Body of pancreas (tissue), 4 donors: Measurements from ENCODE around the gene CMPK2. TPM values are rescaled to one million over a fixed set of nuclear protein-coding genes. Genes with fewer than 3 reads are reported as not detected.

Source experiments
- ATAC-seq: fragments of 150-250 bp; one replicate; pipeline ENCODE4 v1.9.1; 2016
- DNase-seq, 4 donors: peaks; one replicate each; pipeline ENCODE4 v3.0.0-alpha.2; 2019
- H3K27ac ChIP-seq, 4 donors: fragments of 200-600 bp; sonication (generic); 1 replicate in 3 of 4; 2 replicates in 1 of 4; pipeline versions ENCODE4 v1.5.1 to v1.6.1; 2016 to 2019; ENCODE audit warnings: mild to moderate bottlenecking in 1 of 4, mixed read lengths in 1 of 4, moderate library complexity in 1 of 4
- H3K27me3 ChIP-seq, 2 donors: fragments of 200-600 bp; sonication (generic); one replicate each; pipeline ENCODE4 v1.6.0; 2016; ENCODE audit warnings: mild to moderate bottlenecking in 1 of 2
- H3K36me3 ChIP-seq, 2 donors: fragments of 200-600 bp; sonication (generic); replicated peaks in 1 of 2; 2 replicates each; pipeline ENCODE4 v1.5.1; 2016; ENCODE audit warnings: low read depth in 2 of 2; ENCODE audit not compliant: insufficient read depth in 1 of 2
- H3K4me1 ChIP-seq: fragments of 200-600 bp; sonication (generic); one replicate; pipeline ENCODE4 v1.6.0; 2016
- H3K4me3 ChIP-seq, 2 donors: fragments of 200-600 bp; sonication (generic); 1 replicate in 1 of 2; 2 replicates in 1 of 2; pipeline ENCODE4 v1.5.1; 2016 to 2019
- H3K9me3 ChIP-seq, 3 donors: fragments of 200-600 bp; sonication (generic); 1 replicate in 2 of 3; 2 replicates in 1 of 3; pipeline ENCODE4 v1.5.1; 2016
- CTCF ChIP-seq, 7 experiments: fragments of 450-650 bp in 4 of 7; fragments of 200-600 bp in 3 of 7; sonication (generic) in 3 of 7; IDR thresholded peaks; one replicate each; pipeline ENCODE4 v1.5.1; 2016 to 2019; ENCODE audit warnings: antibody characterized with exemption in 7 of 7
- POLR2A ChIP-seq, 3 donors: fragments of 450-650 bp; IDR thresholded peaks; one replicate each; pipeline ENCODE4 v1.6.1; 2016; ENCODE audit warnings: antibody characterized with exemption in 3 of 3, mild to moderate bottlenecking in 2 of 3
- WGBS, 2 donors: methylation state at CpG; one replicate each; pipeline ENCODE4 v1.1.5; 2017; 5-methylcytosine and 5-hydroxymethylcytosine counted together
- intact Hi-C: fragments of 100-400 bp; cut with DNase I; formaldehyde crosslinking; loops from one replicate; pipeline ENCODE4 v1.15.1; 2023
- total RNA-seq, 2 donors: library from RNA; depleted of rRNA; stranded (reverse); fragments of >200 nt; gene quantifications; one replicate each; pipeline ENCODE4 v1.1.0, GENCODE V29; 2016

CMPK2 gene
- total RNA-seq, 2 donors from 2014 or later: 6.7 to 6.9 TPM

- no peaks in the 10 kb centered on the region for H3K27me3 ChIP-seq
- no peaks in the 10 kb centered on the region for H3K36me3 ChIP-seq
- intact Hi-C loops: no loop called here
- H3K9me3 ChIP-seq: no peaks in the 10 kb centered on the region
- no peak overlapping the region for H3K27ac ChIP-seq
- H3K4me1 ChIP-seq: peaks cover 8% of the 10 kb centered on the region
- DNase-seq (no peak), ATAC-seq (no peak)
- H3K4me3 ChIP-seq: no peak overlapping the region
- WGBS, 2 donors: 52 to 66% methylated on average over 1 of the region's 1 CpG
- TF ChIP-seq CTCF (IDR thresholded peaks at IDR 0.05) (no peak), POLR2A (IDR thresholded peaks at IDR 0.05) (no peak)
Measured at GRCh38 chr2:6881046-6881445, 15.3 kb upstream of the CMPK2 start.

- TF ChIP-seq POLR2A (IDR thresholded peaks at IDR 0.05) (no peak), CTCF (IDR thresholded peaks at IDR 0.05) (no peak)
- Histone ChIP-seq H3K27ac (no peak overlapping the region), H3K4me3 (no peak overlapping the region), H3K4me1 (peaks cover 8% of the 10 kb centered on the region), H3K27me3 (no peaks in the 10 kb centered on the region), H3K36me3 (no peaks in the 10 kb centered on the region), H3K9me3 (no peaks in the 10 kb centered on the region)
- intact Hi-C loops: no loop called here
- WGBS, 2 donors: 74 to 85% methylated on average over 2 of the region's 2 CpGs
- ATAC-seq (no peak), DNase-seq (no peak)
Measured at GRCh38 chr2:6880200-6880733, 14.6 kb upstream of the CMPK2 start.

GRCh38 chr2:6879011-6879410, 13.3 kb upstream of the CMPK2 start:
- DNase-seq (no peak), ATAC-seq (no peak)
- Histone ChIP-seq H3K9me3 (no peaks in the 10 kb centered on the region), H3K4me3 (no peak overlapping the region), H3K4me1 (peaks cover 8% of the 10 kb centered on the region), H3K36me3 (no peaks in the 10 kb centered on the region), H3K27ac (no peak overlapping the region), H3K27me3 (no peaks in the 10 kb centered on the region)
- TF ChIP-seq CTCF (IDR thresholded peaks at IDR 0.05) (no peak), POLR2A (IDR thresholded peaks at IDR 0.05) (no peak)
- intact Hi-C loops: no loop called here
- 83 to 88% methylated on average over 2 of the region's 2 CpGs for WGBS, 2 donors

GRCh38 chr2:6878549-6878948, 12.8 kb upstream of the CMPK2 start:
- no peaks in the 10 kb centered on the region for H3K27me3 ChIP-seq
- WGBS, 2 donors: 69 to 74% methylated on average over 4 of the region's 4 CpGs

More at GRCh38 chr2:6878549-6878948, 12.8 kb upstream of the CMPK2 start:
- Histone ChIP-seq H3K27ac (peak overlapping the region in 1 of 4 donors; percentile 89), H3K36me3 (no peaks in the 10 kb centered on the region), H3K4me1 (peaks cover 8% of the 10 kb centered on the region), H3K4me3 (no peak overlapping the region), H3K9me3 (no peaks in the 10 kb centered on the region)
- intact Hi-C loops: no loop called here
- ATAC-seq: no peak
- TF ChIP-seq CTCF (IDR thresholded peaks at IDR 0.05) (no peak), POLR2A (IDR thresholded peaks at IDR 0.05) (no peak)
- DNase-seq: no peak
